GM21723 (cell line): Measurements from ENCODE around the gene ANKRD13B.

Experiments used
- ATAC-seq: cut with Tn5 transposase; IDR thresholded peaks from one replicate; pipeline ENCODE4 v1.9.1; 2021; ENCODE audit warnings: mild to moderate bottlenecking, moderate library complexity; ENCODE audit not compliant: unreplicated experiment

ANKRD13B gene

DNA sequence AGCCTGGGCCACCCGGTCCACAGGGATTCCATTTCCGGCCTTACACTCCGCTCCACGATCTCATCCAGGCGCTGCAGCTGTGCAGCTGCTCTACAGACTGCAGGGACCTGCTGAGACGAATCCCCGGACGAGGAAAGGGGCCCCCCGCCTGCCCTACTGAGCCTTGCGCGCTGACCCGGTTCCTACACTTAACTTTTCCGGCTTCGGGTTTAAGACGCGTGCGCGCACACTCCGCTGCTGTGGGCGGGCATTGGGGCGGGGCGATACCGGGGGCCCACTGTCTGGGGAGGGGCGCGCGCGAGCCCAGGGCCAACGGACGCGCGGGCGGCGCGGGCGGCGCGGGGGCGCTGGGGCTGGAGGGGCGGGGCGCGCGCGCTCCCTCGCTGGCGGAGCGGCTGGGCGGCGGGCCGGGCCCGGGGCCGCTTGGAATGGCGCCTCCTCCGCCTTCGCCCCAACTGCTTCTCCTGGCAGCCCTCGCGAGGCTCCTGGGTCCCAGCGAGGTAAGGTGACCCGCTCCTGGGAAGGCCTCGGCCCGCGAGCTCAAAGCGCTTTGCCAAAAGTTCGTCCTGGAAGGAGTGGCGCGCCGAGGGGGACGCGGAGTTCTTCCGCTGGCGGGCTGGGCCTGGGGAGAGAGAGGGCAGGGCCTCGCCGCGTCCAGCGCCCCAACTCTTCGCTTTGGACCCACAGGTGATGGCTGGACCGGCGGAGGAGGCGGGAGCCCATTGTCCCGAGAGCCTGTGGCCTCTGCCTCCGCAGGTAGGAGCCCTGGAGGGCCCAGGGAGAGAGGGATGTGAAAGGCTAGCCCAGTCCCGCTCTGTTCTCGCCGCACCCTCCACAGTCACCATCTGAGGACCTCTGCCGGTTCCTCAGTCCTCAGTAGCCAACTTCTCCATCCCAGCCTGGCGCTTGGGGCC is 24.3 kb upstream of the ANKRD13B start, which contains the start of gene TP53I13:
TP53I13 (plus strand) TSS at position 371 of the 914 bp plus-strand sequence; CDS start at position 429, 58 bp downstream.
- ATAC-seq: peak; percentile 39

DNA sequence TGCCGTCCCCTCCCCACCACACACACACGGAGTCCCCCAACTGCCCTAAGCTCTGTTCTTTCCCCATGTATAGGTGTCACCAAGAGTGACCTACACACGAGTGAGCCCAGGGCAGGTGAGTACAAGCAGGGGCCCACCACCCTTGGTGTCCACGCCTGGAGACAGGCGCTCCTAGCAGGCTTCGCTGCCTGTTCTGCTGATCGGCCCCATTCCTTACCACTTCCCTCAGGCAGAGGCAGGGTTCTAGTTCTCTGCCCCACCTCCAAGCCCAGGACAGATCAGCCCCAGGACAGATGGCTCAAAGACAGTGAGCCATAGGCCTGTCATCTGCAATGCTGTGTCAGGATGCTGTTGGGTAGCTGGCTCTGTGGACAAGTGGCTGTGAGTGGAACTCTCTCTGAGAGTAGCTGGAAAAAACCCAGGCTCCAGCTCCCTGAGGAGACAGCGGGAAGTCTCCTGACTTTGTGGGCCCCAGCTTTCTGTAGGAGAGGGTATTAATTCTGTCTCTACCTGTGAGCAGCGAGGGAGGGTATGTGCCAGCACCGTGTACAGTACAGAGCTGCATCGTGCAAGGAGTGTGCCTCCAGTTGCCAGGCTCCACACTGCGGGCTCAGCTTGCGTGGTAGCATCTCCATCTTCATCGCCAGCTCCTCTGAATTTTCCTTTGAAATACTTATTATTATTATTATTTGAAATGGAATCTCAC is 23.5 kb upstream of the ANKRD13B start:
- no peak for ATAC-seq

DNA sequence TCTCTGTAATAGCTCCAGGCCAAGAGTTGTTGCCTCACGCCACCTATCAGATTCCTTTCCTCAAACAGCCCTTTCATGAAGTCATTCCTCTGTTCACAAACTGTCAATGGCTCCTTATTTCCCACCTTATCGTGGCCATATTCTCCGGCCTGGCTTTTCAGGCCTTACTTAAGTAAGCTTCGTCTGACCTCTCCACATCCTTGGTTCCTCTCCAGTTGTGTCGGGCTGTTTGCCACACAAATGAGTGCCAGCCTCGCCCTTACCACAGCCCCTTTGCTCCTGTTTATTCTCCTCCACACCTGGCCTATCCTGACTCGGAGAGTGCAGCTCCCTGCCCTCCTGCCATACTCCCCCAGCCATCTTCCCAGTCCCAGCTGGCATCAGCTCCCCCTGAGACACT is 22.4 kb upstream of the ANKRD13B start:
- ATAC-seq: no peak

DNA sequence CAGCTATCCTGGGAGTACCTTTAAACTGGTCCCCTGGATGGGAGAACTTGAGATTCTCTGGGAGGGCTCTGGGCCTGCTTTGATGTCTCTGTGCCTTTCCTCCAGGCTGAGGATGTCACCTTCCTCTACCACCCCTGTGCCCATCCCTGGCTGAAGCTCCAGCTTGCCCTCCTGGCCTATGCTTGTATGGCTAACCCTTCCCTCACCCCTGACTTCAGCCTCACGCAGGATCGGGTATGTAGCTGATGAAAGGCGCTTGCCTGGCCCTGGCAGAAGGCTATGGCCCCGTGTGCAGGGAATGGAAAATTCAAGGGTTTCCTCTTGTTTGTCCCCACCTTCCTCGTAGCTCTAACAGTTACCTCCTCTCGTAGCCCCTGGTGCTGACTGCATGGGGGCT is 21.4 kb upstream of the ANKRD13B start:
- no peak for ATAC-seq

DNA sequence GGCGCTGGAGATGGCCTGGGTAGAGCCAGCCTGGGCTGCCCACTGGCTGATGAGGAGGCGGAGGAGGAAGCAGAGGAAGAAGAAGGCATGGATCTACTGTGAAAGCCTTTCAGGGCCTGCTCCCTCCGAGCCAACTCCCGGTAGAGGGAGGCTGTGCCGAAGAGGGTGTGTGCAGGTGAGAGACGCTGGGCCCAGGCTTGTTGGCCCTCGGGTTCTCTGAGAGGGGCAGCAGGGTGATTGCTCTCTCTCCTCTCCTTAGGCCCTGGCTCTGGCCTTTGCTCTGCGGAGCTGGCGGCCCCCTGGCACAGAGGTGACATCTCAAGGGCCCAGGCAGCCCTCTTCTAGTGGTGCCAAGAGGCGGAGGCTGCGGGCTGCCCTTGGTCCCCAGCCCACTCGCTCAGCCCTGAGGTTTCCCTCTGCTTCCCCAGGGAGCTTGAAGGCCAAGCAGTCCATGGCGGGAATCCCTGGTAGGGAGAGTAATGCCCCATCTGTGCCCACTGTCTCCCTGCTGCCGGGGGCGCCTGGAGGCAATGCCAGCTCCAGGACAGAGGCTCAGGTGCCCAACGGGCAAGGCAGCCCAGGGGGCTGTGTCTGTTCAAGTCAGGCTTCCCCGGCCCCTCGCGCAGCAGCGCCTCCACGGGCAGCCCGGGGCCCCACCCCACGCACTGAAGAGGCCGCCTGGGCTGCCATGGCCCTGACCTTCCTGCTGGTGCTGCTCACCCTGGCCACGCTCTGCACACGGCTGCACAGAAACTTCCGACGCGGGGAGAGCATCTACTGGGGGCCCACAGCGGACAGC is 20.9 kb upstream of the ANKRD13B start:
- ATAC-seq: no peak

DNA sequence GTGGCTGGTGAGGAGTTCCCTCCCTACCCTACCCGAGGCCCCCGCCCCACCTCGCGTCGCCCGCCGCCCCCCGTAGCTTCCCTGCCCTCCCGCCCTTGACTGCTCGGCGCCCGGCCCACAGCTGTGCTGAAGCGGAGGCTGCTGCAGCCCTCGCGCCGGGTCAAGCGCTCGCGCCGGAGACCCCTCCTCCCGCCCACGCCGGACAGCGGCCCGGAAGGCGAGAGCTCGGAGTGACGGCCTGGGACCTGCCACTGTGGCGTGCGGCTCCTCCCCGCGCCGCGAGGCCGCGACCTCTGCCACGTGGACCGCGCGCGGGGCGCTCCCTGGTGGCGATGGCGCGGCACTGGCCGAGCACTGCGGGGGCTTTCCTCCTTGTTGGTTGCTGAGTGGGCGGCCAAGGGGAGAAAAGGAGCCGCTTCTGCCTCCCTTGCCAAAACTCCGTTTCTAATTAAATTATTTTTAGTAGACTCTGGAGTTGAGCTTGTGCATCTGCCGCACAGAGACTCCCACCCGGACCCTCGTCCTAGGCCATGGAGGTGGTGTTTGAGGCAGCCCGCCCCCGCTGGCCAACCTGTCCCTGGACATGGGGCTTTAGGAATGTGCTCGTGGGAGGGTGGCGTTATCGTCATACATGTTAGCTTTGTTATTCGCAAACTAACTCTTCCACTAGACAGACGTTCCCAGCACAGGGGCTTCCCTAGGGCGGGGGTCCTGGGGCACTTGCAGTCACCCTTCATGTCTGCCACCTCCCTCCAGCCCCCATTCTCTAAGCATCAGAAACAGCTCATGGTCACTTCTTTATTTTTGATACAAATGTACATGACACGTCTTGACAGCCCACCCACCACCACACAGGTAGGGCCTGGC is 20.0 kb upstream of the ANKRD13B start:
- ATAC-seq: no peak

DNA sequence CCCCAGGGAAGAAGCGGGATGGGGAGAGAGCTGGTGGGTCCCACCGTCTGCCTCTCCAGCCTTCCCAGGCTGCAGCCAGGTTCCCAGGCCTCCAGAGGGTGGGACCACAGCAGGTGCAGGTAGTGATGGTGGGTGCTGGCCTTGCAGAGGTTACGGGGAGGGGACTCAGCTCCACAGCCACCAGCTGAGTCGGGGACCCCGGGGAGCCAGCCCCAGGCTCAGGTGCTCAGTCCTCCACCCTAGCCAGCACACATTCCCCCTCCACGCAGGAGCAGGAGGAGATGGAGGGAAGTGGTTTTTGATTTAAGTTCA is 19.4 kb upstream of the ANKRD13B start:
- no peak for ATAC-seq

DNA sequence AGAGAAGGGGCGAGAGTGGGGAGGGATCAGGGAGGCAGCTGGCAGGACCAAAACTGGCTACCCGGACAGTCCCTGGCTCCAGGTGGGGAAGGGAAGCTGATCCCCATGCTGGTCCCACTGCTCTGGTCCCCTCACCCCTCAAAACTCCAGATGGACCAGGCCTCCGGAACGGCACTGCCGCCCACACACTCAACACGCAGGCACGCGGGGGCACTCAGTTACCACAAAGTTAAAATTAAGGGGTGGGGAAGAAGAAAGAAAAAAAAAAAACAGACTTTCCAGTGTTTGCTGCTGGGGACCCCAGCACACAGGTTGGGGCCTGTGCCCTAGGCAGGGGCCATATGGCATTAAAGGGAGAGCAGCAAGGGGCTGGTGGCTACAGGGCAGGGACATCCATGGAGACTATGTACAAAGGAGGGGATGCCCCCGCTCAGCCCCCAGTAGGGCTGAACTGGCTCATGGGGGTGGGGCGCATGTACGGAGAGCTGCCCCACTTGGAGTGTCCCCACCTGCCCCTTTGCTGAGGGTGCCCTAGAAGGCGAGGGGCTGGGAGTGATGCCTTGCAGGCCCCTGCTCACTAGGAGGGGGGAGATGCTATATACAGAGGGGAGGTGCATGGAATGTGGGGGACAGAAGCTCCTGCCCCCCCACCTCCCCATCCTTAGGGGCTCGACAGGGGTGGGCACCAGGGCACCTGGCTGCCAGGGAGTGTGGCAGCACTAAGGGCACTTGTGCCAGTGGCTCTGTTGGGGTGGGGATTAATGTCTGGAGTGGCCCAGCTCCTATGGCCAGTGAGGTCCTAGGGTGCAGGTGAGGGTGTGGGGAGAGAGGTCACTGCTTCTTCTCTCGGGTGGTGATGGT is 18.8 kb upstream of the ANKRD13B start:
- ATAC-seq: no peak

DNA sequence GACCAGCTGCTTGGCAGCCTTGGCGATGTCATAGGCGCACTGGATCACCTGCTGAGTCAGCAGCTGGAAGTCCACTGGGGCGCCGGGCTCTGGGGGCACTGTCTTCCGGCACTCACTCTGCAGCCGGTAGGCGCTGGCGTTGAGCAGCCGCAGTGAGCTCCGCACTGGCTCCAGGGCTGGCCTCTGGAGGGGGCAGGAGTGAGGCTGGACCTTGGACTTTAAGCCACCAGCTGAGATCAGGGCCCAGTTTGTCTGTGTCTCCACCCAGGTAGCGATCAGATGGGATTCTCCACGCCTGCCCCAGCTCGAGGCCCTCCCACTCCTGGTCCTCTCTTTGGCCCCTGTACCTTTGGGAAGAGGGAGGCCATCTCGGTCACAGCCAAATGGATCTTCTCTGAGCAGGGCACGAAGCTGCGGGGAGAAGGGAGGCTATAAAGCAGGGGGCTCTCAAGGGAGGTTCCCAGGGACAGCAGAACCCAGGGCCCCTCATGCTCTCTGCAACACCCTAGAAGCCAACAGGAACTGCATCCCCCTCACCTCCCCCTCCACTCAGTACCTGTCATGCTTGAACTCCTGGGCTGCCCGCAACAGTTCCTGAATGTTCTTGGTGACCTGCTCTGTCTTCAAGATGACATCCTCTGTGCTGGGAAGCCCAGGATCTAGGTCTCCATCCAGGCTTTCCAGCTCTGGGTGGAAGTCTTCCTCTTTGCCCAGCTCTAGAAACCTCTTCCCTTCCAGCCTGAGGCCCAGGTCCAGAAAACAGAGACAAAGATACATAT is 18.0 kb upstream of the ANKRD13B start:
- no peak for ATAC-seq

DNA sequence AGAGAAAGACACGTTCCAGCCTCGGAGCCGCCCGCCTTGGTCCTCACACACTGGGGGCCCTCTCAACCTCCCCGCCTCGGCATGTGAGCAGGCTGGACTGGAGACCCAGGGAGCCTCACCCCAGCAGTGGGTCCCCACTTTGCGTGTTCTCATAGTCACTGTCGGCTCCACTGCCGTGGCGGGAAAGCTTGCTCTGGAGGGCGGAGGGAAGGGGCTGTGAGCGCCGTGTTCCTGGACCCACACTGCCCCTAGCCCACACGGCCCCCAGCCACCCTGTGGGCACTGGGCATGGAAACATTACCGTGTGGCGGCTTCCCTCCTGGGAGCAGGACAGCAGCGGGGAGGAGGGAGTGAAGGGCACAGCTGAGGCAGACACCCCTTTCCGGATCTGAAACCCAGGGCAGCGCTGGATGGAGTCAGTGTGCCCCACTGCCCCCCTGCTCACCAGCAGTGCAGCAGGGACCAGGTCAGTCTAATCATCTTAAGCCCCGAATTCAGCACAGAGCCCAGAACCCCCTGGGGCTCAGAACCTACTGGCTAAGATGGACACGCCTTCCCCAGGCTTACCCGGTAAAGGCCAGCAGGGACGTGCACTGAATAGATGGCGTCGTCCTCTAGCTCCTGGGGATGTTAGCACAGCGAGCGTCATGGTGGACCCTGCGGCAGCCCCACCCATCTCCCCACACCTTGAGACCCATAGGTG is 17.3 kb upstream of the ANKRD13B start:
- no peak for ATAC-seq

DNA sequence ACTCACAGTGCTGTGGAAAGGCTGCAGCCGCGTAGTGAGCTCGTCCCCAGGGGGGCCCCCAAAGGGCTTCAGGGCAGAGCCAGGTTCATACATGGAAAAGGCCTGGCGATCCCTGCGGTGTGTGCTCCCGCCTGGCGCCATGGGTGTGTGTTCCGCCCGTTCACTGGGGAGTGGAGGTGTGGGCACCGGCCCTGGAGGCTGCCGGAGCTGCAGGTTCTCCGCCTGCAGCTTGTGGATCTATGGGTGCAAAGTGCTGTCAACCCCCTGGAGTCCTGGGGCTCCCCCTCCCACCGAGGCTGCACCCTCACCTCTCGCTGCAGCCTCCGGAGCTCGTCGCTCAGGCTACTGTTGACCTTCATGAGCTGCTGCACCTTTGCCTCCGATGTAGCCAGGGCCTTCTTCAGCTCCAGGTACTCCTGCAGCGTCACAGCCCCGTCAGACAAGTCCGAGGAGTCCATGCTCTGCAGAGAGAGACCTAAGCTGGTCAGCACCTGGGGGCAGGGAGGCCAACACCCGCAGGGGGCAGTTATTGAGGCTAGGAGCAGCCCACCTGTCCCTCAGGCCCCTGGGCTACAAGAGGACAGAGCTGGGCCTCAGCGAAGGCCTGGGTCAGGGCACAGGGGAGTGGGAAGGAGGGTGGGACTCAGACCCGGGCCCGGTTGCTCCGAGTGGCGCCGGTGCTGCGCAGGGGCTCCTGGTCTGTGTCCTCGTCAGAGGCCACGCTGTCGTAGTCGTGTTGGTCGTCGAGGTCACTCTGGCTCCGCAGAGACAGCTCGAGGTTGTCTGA is 16.5 kb upstream of the ANKRD13B start:
- no peak for ATAC-seq

DNA sequence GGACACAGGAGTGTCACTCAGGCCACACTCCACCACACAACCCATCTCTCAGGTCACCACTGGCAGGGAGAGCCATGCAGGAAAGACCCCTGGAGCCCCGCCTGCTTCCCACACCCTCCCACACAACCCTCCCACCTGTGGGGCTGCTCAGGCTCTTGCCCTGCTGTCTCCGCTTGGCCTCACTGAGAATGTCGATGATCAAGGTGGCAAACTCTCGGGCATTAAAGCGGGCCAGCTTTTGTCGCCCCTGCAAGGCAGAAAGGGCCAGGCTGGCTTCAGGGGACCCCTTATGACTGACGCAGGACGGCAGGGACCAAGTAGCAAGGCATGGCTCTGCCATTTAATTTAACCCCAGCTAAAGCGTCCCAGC is 15.9 kb upstream of the ANKRD13B start:
- no peak for ATAC-seq

DNA sequence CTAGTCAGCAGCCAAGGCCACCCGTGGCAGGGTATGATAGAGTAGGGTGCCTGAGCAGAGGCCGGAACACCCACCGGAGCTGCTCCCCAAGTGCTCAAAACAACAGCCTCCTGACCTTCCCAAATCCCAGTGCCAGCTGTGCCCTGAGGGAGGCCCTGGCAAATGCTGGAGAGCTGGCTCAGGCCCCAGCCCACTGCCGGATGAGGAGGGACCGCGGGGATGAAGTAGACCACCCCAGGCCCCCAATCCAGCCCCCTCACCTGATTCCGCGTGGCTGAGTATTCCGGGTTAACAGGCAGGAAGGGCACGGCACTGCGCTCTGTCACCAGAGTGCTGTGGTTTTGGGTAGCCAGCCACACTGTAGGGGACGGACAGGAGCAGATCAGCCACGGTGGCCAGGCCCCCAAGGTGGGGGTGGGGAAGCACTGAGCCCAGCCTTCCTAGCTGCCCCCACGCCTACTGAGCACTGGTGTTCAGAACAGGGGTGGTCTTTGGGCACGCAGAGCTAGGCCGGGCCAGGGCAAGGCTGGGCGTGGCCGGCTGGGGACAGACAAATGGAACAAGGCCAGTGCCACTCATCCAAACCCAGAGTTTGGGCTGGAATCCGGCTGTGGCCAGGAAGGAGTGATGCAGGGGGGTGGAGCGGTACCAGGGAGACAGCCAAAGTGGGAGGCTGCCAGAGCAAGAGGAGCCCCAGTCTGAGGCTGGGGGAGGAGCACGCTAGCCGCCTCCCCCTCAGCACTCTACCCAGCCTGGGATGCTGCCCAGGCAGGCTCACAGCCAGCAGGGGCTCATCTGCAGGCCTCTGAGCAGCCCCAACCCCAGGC is 15.3 kb upstream of the ANKRD13B start:
- ATAC-seq: no peak

DNA sequence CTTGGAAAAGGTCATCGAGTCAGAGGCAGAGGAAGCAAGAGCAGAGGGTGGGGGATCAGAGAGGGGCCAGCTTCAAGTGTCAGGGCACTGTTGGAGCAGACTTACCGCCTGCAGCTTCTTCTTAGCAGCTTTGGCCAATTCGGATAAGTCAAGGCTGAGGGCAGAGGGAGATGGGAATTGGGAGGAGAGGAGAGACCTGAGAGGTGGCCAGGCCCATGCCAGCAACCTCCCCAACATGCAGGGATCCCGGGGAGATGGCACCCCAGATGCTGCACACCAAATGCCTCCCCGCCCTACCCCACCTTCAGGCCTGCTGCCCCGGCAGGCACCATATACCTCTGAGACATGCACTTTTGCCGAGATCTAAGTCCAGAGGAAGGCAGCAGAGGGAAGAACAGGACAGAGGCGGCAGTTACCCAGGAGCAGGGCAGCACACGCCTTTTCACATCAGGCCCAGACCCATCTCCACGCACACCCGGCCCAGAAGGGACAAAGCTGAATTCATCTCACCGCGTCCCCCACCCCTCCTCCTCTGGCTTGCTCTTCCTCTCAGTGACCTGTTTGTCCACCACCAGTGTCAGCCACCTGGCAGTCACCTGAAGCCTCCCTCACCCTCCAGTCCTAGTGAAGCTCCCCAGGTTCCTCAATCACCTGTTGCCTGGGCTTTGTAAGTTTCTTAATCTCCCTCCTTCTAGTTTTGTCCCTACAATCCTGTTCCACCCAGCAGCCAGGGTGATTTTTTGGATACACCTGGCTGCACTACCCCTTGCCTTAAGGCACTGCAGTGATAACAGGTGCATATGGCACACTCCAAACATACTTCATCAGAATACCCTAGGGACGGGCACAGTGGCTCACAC is 14.1 kb upstream of the ANKRD13B start:
- no peak for ATAC-seq

DNA sequence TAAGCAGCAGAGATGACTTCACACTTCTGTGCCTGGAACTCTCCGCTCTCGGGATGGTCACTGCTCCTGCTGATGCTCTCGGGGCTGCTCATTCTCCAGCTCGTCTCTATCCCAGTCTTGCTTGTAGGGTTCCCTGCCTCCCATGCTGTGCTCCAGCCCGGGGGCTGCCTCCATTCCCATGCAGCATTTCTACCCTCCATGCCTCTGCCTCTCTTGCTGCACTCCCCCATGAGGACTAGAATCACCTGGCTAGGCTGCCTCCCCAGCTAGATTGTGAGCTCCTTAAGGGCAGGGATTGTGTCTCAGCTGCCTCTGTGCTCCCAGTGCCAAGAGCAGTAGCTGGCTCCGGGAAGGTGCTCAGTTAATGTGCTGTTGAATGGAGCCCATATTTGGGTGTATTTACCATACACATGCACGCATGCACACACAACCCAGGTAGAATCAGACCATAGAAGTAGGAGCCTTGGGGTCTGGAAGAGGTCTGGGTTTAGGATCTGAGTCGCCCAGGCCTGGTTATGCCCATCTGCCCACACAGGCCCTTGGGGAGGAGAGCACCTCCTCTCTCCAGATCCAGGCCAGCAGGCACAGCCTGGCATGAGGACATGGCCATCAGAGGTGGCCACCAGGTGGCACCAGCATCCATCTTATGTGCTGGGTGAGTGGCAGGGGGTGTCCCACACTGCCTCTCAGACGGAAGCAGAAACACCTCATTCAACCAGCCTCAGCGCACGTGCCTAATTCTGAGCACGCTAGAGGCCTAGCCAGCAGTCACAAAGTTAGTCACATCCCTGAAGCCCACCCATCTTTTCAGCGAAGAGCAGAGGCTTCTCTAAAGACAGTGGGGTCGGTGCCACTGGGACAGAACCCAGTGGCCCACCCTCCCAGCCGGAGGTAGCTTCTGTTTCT is 12.8 kb upstream of the ANKRD13B start:
- peak; percentile 69 for ATAC-seq
